GM20431 (cell line): ENCODE measurements around the gene PIMREG.

ENCODE experiments used
- in situ Hi-C: fragments of 300-500 bp; cut with MseI, MboI; formaldehyde crosslinking; loops from one replicate; pipeline ENCODE4 v1.15.0; 2020; ENCODE audit warnings: low sequenced_read_pairs; ENCODE audit not compliant: unreplicated experiment

Gene PIMREG, protein sequence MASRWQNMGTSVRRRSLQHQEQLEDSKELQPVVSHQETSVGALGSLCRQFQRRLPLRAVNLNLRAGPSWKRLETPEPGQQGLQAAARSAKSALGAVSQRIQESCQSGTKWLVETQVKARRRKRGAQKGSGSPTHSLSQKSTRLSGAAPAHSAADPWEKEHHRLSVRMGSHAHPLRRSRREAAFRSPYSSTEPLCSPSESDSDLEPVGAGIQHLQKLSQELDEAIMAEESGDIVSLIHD

GRCh38 chr17:6443692-6444570 lies at the start of gene PIMREG:
PIMREG (plus strand) TSS chr17:6444455; CDS start chr17:6445111, 656 bp downstream.
- in situ Hi-C loops = no loop called here

- in situ Hi-C loops = no loop called here
These were observed 45.3 kb upstream of the PIMREG start for GRCh38 chr17:6398955-6399354.

GRCh38 chr17:6402258-6402657 lies 42.0 kb upstream of the PIMREG start:
- in situ Hi-C loops = no loop called here

GRCh38 chr17:6408276-6408675 lies 36.0 kb upstream of the PIMREG start:
- in situ Hi-C loops = no loop called here

DNA sequence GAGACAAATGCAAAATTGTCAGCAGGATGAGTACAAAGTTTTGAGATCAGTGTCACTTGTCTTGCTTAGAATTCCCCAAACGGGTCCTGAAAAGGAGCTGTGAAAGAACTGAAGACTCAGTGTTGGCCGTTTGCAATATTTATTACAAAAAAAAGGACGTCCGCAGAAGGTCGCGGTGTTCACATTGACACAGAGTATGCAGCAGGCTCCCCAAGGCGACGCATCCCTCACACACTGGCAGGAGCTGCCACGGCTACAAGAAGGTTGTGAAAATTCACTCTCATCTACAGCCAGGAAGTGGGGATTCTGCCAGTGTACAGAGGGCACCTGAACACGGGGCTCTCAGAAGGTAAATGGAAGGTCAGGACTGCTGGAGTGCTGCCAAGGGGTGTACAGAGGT lies 35.5 kb upstream of the PIMREG start:
- in situ Hi-C loops = no loop called here

GRCh38 chr17:6413065-6413464 lies 31.2 kb upstream of the PIMREG start:
- in situ Hi-C loops = loop anchor here (10.0 kb wide), 1 partner anchor 818 kb away; no protein-coding TSS in a partner anchor

DNA sequence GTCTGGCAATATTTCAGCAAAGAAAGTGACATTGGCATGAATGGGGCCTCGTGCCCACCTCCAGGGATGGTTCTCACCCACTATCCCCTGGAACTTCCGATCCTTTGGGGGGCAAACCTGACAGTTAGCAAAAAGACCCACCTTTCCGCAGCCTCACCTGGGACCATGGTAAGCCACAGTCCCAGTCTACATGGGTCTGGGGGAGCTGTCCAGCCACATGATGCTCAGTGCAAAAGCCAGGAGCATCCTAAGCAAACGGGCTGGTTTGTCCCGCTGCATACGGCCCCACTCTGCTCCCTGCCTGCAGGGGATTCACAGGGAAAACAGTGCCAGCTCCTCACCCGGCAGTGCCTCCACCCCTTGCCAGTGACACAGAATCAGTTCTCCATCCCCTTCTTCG lies 28.6 kb upstream of the PIMREG start:
- in situ Hi-C loops = loop anchor here (10.0 kb wide), 1 partner anchor 821 kb away; no protein-coding TSS in a partner anchor

GRCh38 chr17:6420173-6420641 lies 24.0 kb upstream of the PIMREG start:
- in situ Hi-C loops = no loop called here

GRCh38 chr17:6421700-6422604 lies 22.3 kb upstream of the PIMREG start:
- in situ Hi-C loops = no loop called here

GRCh38 chr17:6422654-6423241 lies 21.5 kb upstream of the PIMREG start:
- in situ Hi-C loops = no loop called here

GRCh38 chr17:6423931-6424330 lies 20.3 kb upstream of the PIMREG start:
- in situ Hi-C loops = no loop called here

GRCh38 chr17:6425407-6425806 lies 18.8 kb upstream of the PIMREG start:
- in situ Hi-C loops = no loop called here

DNA sequence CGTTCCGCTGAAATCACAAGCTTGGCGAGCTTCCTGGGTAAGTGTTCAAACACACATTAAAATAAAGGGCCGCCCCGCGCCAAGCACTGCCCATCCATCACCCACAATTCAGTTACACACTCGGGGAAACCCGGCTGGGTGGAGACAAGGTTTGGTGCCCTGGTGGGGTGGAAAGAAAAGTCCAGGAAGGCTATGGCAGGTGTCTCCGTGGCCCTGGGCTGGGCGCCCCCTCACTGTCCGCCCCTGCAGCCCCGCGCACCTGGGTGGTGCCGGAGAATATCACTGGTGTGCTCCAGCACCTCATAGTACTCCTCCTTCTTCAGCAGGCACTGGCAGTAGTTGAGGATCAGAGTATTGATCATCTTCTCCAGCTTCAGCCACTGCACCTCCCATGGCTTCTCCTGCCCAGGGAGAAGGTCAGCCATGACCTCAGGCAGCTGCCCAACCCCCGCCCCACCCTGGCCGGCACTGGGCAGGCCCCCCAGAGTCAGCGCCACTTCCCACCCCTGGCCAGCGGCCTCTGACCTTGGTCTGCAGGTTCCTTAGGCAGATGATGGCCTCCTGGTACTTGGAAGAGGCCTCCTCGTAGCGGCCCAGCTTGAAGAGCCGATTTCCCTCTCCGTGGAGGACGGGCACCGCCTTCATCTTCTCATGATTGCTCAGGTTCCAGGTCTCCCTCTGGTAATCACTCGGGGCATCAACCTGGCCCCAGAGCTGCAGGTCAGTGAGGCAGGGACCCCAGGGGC lies 17.7 kb upstream of the PIMREG start:
- in situ Hi-C loops = no loop called here

- in situ Hi-C loops = no loop called here
These were observed 16.9 kb upstream of the PIMREG start for GRCh38 chr17:6427279-6427781.

DNA sequence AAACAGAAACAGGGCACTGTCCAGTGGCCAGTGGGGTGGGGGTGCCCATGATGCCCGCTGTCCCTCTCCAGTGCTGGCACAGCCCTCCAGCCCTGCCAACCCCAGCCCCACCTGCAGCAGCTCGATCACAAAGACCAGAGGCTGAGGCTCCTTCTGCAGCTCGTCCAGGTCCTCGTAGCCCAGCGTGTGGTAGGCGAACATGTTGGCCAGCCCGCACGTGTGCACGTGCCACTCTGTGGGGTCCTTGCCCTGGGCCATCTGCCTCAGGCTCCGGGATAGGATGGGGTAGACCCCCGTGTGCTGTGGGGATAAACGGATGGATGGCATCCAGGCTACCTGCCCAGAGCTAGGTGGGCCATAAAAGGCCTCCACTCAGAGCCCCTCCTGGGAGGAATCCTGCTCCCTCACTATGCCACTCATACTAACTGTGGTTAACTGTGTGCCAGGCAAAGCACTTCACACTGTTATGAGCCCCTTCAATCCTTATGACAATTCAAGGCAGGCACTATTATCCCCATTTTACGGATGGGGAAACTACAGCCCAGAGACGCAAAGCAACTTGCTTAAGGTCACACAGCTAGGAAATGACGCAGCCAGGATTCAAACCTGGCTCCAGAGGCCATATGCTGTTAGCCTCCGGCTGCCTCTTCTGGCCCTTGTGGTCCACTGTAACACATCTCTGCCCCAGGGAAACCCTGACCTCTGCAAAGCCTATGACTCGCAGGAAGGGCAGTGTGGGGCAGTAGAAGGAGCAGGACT lies 15.9 kb upstream of the PIMREG start:
- in situ Hi-C loops = no loop called here

DNA sequence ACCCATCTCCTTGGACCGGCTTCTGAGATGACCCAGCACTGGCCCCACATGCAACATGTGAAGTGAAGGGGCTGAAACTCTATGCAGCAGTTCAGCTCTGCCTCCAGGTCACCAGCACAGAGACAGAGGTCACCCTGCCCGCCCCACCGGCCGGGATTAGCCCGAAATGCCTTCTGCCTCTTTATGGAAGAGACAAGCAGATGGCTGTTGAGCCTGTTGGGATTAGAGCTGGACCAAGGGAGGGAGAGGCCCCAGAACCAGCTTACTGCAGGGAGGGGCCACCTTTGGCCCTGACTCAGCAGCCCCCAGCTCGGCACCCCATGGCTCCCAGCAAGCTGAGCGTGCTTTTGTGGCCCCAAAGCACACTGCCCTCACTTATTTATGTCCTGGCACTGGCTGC lies 15.0 kb upstream of the PIMREG start:
- in situ Hi-C loops = no loop called here

GRCh38 chr17:6430769-6431168 lies 13.5 kb upstream of the PIMREG start:
- in situ Hi-C loops = loop anchor here (10.0 kb wide), 1 partner anchor 846 kb away; the partner anchor contains the start of gene NLRP1

GRCh38 chr17:6435051-6435450 lies 9.2 kb upstream of the PIMREG start, which contains the start of gene AIPL1:
AIPL1 (minus strand) TSS chr17:6435121; CDS start chr17:6435104, 17 bp downstream.
- in situ Hi-C loops = loop anchor here (10.0 kb wide), 1 partner anchor 850 kb away; the partner anchor contains the start of gene NLRP1
